C4-2B (cell line): Measurements from ENCODE around the gene PODNL1.

Experiments used
- ZFX ChIP-seq: fragments of 450-650 bp; IDR thresholded peaks from 2 replicates; pipeline ENCODE4 v1.6.1; 2017
- TF ChIP-seq, protein P1 (sequence below): fragments of 450-650 bp; conservative IDR thresholded peaks from 2 replicates; pipeline ENCODE4 v1.5.1; 2017; ENCODE audit warnings: mild to moderate bottlenecking

DNA sequence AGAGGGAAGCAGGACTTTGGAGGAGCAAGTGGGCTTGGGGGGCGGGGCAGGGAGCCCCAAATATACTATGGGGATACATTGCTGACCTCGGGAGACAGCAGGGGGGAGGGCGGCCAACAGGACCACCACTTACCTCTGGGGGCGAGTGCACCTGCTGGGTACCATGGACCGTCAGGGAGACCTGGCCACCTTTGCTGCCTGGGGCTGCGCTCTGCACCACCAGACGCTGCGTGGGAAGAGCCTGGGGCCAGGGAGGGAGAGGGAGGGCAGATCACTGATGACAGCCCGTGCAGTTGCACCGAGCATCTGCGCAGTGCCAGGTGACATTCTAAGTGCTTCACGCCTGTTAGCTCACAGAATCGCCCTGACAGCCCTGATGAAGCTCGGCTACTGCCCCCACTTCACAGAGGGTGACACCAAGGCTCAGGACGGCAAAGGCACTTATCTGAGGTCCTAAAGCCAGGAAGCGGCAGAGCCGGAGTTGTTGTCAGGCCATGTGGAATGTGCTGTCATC lies 43.8 kb upstream of the PODNL1 start:
- TF ChIP-seq, protein P1, sequence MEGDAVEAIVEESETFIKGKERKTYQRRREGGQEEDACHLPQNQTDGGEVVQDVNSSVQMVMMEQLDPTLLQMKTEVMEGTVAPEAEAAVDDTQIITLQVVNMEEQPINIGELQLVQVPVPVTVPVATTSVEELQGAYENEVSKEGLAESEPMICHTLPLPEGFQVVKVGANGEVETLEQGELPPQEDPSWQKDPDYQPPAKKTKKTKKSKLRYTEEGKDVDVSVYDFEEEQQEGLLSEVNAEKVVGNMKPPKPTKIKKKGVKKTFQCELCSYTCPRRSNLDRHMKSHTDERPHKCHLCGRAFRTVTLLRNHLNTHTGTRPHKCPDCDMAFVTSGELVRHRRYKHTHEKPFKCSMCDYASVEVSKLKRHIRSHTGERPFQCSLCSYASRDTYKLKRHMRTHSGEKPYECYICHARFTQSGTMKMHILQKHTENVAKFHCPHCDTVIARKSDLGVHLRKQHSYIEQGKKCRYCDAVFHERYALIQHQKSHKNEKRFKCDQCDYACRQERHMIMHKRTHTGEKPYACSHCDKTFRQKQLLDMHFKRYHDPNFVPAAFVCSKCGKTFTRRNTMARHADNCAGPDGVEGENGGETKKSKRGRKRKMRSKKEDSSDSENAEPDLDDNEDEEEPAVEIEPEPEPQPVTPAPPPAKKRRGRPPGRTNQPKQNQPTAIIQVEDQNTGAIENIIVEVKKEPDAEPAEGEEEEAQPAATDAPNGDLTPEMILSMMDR = no peak
- no peak for TF ChIP-seq ZFX
